NCI-H2196 (cell line): ENCODE results near the gene TARBP1.
"Not testable (repeated sequence)": the region's sequence is repeated elsewhere in the genome, so short reads cannot be mapped to it uniquely, and the experiment has no call there.

Experiments used
- DNase-seq: peaks from one replicate; lab custom pipeline; 2025; ENCODE audit not compliant: unreplicated experiment; lab: John Stamatoyannopoulos, UW

Gene TARBP1, protein sequence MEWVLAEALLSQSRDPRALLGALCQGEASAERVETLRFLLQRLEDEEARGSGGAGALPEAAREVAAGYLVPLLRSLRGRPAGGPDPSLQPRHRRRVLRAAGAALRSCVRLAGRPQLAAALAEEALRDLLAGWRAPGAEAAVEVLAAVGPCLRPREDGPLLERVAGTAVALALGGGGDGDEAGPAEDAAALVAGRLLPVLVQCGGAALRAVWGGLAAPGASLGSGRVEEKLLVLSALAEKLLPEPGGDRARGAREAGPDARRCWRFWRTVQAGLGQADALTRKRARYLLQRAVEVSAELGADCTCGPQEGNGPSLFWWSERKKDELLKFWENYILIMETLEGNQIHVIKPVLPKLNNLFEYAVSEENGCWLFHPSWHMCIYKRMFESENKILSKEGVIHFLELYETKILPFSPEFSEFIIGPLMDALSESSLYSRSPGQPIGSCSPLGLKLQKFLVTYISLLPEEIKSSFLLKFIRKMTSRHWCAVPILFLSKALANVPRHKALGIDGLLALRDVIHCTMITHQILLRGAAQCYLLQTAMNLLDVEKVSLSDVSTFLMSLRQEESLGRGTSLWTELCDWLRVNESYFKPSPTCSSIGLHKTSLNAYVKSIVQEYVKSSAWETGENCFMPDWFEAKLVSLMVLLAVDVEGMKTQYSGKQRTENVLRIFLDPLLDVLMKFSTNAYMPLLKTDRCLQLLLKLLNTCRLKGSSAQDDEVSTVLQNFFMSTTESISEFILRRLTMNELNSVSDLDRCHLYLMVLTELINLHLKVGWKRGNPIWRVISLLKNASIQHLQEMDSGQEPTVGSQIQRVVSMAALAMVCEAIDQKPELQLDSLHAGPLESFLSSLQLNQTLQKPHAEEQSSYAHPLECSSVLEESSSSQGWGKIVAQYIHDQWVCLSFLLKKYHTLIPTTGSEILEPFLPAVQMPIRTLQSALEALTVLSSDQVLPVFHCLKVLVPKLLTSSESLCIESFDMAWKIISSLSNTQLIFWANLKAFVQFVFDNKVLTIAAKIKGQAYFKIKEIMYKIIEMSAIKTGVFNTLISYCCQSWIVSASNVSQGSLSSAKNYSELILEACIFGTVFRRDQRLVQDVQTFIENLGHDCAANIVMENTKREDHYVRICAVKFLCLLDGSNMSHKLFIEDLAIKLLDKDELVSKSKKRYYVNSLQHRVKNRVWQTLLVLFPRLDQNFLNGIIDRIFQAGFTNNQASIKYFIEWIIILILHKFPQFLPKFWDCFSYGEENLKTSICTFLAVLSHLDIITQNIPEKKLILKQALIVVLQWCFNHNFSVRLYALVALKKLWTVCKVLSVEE (N-terminal part only)

DNA sequence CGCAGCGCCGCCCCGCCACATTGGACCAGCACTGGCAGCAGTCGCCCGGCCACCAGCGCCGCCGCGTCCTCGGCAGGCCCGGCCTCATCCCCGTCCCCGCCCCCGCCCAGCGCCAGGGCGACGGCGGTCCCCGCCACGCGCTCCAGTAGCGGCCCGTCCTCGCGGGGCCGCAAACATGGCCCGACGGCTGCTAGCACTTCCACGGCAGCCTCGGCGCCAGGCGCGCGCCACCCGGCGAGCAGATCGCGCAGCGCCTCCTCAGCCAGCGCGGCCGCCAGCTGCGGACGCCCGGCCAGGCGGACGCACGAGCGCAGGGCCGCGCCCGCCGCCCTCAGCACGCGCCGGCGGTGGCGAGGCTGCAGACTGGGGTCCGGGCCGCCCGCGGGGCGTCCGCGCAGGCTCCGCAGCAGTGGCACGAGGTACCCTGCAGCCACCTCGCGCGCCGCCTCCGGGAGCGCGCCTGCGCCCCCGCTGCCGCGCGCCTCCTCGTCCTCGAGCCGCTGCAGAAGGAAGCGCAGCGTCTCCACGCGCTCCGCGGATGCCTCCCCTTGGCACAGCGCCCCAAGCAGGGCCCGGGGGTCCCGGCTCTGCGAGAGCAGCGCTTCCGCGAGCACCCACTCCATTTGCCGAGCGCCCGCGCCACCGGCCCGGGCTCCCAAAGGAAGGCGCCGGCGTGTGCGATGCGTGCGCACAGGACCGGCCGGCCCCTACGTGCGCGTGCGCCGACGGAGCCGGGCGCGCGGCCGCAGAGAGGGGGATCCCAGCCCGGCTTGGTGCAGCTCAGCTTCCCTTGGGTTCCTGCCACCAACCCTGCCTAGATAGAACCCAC lies at the start of gene TARBP1:
Gene TARBP1 (minus strand): TSS at position 699 of the 829 bp plus-strand sequence. CDS start 76 bp downstream, at position 623.
- DNase-seq, result peak; percentile 65

DNA sequence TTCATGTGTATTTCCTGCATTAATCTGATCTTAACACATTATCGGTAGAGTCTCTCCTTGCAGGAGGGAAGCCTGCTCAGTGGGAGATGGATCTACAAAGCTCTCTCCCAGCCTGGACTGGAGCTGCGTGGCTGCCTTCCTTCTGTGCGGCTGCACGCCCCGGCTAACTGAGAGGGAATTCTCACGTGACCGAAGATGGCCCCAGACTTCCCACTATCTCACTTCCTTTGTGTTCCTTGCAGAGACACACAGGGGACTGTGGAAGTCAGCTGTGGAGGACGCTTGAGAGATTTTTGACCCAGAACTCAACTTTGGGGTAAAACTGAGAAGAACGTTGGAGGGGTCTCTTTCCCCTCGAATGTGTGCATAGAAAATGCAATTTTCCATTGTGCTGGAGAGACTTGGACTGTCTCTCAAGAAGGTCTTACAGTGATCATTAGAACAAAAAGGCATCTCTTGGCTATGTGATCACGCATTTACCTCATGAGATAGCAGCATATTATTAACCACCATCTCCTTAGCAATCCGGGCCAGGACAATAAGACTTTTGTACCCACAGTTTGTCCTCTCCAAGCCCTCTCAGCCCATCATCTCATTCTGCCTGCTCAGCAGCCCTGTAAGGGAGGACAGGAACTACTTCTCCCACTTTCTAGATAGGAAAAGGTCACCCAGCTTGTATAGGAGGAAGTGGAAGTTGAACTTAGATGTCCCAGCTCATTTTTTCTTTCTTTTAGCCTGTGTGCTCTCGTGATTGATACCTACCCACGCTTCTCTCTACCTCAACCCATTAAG lies 49.3 kb upstream of the TARBP1 start:
- no peak for DNase-seq

DNA sequence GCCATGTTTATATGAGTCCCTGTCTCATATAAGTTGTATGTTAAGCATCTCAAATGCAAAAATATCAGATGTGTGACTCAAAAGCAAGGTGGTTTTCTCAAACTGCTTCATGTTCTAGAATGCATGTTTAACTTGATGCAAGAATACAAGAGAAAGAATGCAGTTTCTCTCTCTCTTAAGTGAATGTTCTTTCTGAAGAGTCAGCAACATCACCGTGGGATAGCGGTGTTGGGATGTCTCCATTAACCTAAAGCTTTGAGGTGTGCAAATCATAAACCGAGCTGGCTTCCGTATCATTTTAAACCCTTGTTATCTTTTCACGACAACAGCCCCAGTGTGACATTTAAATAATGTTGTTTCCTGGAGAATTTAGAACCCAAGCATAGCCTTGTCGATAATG lies 48.4 kb upstream of the TARBP1 start:
- DNase-seq, result no peak

DNA sequence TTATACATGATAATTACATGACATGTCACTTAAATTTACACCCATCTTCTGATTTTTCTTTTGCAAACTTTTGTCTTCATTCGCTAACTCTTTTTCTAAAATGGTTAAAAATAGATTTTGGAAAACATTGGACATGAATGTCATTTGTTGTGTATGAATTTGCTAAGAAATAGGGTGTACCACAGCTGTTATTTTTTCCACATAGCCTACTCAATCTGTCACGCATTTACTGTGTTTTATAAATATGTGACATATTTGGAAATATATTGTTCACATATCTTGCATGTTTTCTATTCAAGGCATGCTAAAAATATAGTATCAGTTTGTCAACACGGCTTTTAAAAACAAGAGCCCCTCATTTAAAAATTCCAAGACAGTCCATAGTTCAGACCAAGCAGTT lies 47.9 kb upstream of the TARBP1 start:
- no peak for DNase-seq

DNA sequence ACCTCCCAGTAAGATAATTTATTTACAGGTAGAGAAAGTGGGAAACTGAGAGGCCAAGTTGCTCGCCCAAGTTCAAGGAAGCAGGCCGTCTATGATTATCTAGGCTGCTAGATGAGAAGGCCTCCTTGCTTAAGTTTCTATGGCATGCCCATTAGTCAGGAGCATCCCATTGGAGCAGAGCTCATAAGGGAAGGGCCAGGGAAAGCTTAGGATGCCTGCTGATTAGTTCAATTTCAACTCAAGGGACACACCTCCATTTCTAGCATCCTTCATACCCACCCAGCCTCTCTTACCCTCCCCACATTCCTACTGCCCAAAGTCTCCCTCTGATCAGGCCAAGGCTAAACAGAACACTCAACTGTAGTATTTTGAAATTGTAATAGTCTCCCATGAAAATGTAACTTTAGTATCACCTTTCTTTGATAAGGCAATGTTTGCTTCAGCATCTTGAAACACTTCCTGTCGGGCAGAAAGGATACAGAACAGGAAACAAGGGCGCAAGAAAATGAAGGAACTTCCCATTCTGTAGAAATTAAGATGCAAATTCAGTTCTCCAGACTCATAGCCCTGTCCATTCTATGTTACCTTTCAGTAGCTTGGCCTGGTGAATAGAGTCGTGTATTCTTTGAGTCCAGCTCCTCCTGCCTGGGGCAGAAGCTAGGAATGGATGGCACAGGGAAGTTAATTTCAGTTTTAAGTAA lies 46.3 kb upstream of the TARBP1 start:
- DNase-seq, result no peak

DNA sequence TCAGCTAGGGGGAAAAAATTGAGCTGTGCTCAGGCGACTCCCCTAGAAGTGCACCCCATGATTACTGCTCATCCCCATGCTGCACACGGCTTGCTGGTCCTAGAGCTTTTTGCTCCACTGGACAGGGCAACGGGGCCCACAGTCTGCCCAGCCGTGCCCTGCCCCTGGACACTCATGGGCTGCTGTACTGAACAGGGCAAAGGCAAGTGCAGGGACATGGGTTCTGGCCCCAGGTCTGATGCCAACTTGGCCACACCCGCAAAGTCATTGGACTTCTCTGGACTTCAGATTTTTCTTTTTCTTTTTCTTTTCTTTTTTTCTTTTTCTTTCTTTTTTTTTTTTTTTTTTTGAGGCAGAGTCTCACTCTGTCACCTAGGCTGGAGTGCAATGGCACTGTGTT lies 42.9 kb upstream of the TARBP1 start:
- no peak for DNase-seq

DNA sequence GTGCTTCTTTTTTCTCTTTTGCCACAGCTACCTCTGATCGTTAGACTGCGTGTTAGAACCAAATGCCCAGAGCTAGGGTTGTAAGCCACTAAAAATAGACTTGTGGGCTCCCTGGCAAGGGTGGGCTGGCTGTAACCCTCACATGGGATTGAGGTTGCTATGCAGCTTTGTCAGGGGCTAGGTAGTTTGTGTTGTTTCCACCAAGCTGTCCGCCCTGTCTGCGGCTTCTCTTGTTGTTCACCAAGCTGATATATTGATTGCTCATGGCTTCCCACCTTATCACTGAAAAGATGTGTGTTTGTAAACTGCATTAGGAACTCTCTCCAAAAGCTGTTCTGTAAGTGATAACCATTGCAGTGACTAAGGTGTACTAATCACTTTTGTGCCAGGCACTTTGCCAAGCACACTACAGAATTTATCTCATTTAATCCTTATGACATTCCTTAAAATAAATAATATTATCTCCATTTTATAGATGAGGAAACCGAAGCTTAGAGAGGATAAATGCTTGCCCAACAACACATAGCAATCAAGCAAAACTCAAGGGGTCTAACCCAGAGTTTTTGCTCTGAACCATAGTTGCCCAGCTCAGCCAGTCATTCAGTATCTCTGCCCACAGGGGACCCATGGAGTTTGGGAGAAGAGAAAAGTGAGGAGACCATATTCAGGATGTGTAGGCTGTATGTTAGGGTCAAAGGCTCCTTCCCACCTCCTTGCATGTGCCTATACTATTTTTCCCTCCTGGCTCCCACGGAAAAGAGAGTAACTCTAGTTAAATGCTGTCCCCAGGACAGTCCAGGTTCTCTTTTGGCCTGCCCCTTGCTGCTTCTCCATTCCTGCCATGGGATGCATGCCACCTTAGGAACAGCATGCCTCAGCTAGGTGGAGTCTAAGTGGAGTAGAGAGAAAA lies 42.2 kb upstream of the TARBP1 start:
- no peak for DNase-seq

DNA sequence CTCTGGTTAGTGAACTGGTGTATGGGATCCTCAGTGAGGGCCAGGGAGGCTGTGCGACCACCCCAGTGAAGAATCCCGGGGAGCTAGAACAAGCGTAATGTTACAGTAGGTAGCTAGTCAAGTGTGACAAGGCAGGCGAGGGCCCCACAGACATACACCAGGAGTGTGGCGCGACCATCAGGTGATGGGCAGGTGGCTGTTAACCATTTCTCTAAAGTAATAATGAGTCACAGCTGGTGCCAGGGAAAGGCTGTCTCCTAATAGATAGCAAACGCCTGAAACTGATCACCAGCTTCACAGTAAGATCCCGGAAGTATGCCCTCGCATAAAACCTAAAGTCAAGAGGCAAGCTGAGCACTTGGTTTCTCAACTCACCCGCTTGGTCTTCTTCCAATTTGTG lies 40.5 kb upstream of the TARBP1 start:
- DNase-seq, result no peak

DNA sequence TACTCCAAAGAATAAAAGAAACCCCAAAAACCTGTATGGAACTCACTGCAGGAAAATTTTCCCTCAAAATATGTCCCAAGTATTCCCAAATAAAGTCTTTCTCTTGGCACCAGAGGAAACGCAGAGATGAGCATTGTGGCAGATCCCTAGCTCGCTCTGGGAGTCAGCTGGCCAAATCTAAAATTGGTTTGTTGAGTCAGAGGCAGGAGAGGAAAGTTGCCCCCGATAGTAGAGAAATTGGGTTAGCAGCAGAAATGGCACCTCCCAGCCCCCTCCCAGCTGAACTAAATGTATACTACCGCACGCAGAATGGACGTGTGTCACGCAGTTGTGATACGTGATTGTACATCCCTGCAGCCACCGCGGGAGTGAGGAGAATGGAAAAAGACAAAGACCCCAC lies 39.9 kb upstream of the TARBP1 start:
- DNase-seq, result no peak

DNA sequence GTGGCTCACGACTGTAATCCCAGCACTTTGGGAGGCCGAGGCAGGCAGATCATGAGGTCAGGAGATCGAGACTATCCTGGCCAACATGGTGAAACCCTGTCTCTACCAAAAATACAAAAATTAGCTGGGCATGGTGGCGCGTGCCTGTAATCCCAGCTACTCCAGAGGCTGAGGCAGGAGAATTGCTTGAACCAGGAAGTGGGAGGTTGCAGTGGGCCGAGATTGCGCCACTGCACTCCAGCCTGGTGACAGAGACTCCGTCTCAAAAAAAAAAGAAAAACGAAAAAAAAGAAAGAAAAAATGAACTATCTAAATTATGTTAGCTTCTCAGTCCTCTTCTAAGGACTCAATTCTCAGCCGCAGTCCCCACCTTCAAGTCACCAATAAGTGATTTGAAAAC lies 39.1 kb upstream of the TARBP1 start:
- DNase-seq, result not testable (repeated sequence)

DNA sequence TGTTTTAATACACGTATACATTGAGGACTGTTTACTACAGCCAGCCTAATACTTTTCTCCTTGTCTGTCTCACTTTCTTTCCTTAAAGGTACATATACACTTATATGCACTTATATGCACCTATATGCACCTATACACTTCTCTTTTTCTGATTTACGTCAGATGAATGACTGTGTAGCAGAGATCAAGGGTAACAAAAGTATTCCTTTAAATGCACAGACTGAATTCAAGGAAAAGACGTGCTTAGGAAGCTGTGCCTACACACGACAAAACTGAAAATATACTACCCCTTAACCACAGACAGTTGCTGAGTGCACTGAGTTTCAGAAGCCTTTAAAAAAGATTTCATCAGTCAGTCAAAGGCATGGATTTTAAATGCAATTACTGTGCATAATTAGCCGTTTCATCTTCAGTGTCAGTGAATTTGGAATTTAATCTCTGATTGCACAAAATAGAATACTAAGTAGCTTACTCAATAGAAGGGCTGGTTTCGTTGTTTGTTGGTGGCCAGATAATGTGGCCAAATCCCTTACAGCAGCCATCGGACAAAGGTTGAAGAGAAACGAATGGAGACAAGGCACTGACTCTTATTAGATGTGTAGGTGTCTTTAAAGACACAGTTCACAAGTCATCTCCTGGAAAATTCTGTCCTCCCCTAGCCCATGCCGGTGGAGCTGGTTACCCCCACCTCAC lies 38.3 kb upstream of the TARBP1 start:
- DNase-seq, result no peak

DNA sequence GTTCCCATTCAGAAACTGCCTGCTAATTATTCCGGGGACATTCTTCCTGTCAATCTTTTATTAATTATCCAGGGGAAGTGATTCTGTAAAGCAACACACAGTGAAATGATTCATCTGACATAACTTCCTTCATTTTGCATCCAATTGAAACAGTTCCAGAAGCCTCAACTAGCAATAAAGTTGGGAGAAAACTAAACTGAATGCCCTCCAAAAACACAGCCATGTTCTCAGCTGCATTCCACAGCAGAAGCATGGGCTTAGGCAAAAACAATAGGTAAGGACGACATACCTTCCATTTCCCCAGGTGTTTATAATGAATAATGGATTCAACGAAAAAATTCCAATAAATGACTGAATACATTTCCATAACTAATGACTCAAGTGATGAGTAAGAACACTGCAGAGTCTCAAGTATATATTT lies 36.9 kb upstream of the TARBP1 start:
- no peak for DNase-seq

DNA sequence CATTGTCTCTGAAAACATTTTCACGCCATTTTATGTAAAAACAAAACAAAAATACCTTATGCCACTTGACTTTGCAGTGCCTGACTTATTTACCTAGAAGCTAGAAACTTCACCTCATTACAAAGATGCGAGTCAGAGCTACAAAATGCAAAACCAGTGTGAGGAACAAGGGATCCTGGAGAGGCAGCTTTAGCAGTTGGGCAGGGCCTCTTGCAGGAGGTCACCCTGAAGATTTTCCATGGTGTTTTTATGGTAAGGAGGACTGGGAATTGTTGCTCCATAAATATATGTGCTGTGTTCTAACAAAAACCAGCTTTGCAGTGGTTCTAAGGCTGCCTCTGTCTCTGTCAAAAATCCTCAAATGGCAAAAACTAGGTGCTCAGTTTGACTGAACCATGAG lies 36.4 kb upstream of the TARBP1 start:
- DNase-seq, result no peak

DNA sequence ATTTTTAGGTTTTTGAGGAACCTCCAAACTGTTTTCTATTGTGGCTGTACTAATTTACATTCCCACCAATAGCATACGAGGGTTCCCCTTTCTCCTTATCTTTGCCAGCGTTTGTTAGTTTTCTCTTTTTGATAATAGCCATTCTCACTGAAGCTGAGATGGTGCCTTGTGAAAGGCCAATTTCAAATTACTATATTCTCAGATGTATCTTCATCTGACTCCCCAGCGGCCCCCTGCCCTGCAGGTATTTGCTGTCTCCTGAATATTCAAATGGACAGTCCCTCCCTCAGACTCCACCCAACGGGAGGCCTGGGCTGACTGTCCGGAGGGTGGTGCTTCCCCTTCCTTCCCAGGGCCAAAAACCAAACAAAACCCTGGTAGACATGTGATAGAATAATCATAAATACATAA lies 33.5 kb upstream of the TARBP1 start:
- no peak for DNase-seq

DNA sequence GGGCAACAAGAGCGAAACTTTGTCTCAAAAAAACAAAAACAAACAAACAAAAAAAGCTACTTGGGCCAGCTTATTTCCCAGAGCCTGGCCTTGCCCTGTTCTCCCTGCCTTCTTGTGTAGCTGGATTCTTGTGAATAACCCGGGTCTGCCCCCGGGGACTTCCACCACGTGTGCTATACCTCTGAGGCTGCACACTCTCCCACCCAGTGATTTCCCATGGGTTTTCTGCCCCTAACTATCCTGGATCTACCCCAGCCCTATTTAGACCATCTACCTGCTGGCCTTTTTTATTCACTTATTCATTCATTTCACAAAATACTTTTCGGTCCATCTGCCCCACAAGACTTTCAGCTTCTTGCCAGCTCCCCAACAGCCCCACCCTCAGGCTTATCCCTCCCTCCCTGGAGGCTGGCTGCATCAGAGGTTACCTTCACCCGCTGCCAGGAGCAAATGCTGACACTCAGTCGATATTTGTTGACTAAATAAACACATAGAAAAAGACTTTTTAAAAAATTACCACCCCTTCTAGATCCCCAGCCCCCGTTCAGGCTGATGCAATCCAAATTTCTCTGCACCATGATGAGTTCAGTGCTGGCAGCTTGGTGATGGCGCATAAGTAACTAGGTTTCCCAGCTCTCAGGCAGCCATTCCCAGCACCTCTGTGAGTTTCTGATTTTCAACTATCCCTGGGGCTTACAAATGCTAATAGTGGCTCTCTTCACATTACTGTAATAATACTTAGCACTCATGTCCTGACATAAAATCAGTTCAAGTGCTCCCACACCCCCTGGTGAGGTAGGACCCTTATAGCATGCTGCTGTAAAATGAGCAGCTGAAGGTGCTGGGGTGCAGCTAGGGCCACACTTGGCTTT lies 30.7 kb upstream of the TARBP1 start:
- DNase-seq, result no peak

DNA sequence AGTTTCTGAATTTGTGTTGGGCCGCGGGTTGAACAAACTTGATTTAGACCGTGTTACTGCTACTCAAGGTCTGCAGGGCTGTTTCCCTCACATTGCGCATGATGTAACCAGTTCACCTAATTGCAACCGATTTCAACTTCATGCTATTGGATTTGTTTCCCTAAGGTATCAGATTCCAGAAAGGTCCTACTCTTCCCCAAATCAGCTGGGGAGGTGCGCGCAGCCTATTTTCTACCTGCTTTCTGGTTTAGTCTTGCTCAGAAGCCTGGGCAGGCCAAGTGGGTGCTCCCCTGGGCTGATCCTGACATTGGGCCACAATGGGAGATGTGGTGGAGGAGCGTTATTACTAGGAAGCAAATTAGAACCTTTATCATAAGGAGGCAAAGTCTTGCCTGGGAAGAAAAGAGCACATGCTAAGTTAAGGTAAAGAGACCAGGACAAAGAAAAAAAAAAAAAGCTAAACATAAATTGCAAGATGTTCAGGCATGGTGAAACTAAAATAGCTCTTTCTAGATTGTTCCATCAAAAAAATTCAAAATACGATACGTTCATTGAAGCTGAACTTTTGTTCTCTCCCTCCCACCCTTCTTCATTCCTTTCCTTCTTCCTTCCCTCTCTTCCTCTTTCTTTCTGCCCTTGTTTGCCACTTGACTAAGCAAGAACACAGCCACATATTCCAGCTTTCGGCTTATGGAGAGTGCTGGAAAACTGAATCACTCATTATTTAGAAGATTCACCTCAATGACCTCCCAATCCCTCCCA lies 28.8 kb upstream of the TARBP1 start:
- no peak for DNase-seq
